ENCODE data around the gene P3H4.

P3H4 gene

DNA sequence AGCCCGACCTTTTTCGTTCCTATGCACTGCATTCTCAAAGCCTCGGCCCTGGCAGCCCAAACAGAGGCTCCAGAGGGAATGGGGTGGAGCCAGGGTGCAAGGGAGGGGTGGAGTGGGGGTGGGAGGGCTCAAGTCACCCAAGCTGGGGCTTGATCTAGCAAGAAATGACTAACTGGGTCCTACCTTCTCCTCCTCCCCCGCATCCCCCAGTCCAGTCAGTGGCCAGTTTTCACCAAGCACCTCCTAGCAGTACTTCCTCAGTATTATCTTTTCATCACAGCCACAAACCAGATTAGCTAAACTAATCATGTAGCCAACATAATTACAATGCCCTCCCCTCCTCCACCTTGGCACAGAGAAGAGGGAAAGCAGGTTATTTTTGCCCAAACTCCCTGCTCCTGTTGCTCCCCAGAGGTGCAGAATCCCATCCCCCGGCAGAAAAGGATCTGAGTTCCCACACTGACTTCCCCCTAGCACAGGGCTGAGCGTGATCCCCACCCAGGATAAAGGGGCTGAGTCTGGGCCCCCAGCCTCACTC, 27.5 kb downstream of the P3H4 start:
- no peaks in the 10 kb centered on the region for H3K27me3 ChIP-seq (ENCODE audit: insufficient read depth, poor library complexity, severe bottlenecking)
- H3K9me3 ChIP-seq (ENCODE audit: severe bottlenecking), result no peaks in the 10 kb centered on the region
- H3K27ac ChIP-seq (ENCODE audit: poor library complexity, severe bottlenecking), result peak overlapping the region; percentile 94
- H3K4me1 ChIP-seq (ENCODE audit: insufficient read depth, poor library complexity, severe bottlenecking), result peaks cover 19% of the 10 kb centered on the region
- peak; percentile 42 for ATAC-seq (ENCODE audit: low read depth)
- DNase-seq (ENCODE audit: low spot score), result peak; percentile 85
- TF ChIP-seq, protein P1, sequence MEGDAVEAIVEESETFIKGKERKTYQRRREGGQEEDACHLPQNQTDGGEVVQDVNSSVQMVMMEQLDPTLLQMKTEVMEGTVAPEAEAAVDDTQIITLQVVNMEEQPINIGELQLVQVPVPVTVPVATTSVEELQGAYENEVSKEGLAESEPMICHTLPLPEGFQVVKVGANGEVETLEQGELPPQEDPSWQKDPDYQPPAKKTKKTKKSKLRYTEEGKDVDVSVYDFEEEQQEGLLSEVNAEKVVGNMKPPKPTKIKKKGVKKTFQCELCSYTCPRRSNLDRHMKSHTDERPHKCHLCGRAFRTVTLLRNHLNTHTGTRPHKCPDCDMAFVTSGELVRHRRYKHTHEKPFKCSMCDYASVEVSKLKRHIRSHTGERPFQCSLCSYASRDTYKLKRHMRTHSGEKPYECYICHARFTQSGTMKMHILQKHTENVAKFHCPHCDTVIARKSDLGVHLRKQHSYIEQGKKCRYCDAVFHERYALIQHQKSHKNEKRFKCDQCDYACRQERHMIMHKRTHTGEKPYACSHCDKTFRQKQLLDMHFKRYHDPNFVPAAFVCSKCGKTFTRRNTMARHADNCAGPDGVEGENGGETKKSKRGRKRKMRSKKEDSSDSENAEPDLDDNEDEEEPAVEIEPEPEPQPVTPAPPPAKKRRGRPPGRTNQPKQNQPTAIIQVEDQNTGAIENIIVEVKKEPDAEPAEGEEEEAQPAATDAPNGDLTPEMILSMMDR (IDR thresholded peaks at IDR 0.05; ENCODE audit: poor library complexity, severe bottlenecking), result no peak
- H3K4me3 ChIP-seq (ENCODE audit: severe bottlenecking), result peak overlapping the region; percentile 85
- peaks cover 34% of the 10 kb centered on the region for H3K36me3 ChIP-seq (ENCODE audit: low read depth)

DNA sequence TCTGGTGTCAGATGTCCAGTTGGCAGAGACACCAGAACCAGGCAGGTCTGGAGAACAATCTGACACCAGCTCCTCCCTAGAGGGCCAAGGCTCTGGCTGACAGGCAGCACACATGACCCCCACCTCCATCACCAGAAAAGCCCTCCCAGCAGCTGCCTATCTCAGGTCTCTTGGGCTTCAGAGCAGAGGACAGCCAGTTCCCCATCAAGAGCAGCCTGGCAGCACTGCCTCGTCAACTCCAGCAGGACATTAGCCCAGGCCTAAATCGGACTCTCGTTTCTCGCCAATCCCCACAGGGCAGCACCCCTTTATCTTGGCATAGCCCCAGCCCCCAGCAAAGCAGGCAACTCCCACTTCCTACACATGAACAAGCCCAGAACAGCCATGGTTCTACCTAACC, 29.6 kb downstream of the P3H4 start:
- H3K9me3 ChIP-seq (ENCODE audit: severe bottlenecking), result no peaks in the 10 kb centered on the region
- H3K4me3 ChIP-seq (ENCODE audit: severe bottlenecking), result no peak overlapping the region
- no peak for ATAC-seq (ENCODE audit: low read depth)
- peaks cover 36% of the 10 kb centered on the region for H3K36me3 ChIP-seq (ENCODE audit: low read depth)
- H3K27ac ChIP-seq (ENCODE audit: poor library complexity, severe bottlenecking), result peak overlapping the region; percentile 94
- TF ChIP-seq, protein P1 (IDR thresholded peaks at IDR 0.05; ENCODE audit: poor library complexity, severe bottlenecking), result no peak
- no peaks in the 10 kb centered on the region for H3K27me3 ChIP-seq (ENCODE audit: insufficient read depth, poor library complexity, severe bottlenecking)
- no peak for DNase-seq (ENCODE audit: low spot score)
- H3K4me1 ChIP-seq (ENCODE audit: insufficient read depth, poor library complexity, severe bottlenecking), result peaks cover 34% of the 10 kb centered on the region

DNA sequence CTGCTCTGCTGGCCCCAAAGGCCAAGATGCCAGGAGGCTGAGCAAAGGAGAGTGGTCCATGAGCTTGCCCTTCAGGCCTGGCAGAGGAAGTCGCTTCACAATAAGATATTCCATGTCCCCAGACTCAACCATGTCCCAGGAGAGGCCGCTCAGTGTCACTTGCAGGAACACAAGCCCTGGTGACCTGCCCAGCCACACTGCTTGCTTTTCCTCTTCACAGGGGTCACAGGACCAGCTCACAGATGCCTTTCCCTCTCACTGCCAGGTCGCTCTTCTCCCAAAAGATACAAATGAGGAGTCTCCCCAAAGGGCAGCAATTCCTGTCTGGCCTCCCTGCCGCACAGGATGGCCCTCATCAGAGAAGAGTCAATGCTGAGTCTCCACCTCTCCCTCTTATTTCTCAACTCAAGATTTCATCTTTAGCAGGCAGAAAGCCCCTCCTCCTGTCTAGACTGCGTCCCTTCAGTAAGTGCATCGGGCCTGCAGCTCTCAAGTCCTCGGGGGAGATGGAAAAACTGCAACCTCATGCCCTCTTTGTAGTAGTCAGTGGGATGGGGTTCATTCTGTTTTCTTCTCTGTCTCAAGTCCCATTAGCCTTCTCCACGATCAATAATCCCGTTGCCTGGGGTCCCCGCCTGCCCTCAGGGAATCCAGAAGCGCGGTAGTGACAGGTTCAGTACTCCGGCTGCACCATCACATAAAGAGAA, 30.2 kb downstream of the P3H4 start:
- H3K4me1 ChIP-seq (ENCODE audit: insufficient read depth, poor library complexity, severe bottlenecking), result peaks cover 37% of the 10 kb centered on the region
- no peaks in the 10 kb centered on the region for H3K27me3 ChIP-seq (ENCODE audit: insufficient read depth, poor library complexity, severe bottlenecking)
- H3K9me3 ChIP-seq (ENCODE audit: severe bottlenecking), result no peaks in the 10 kb centered on the region
- ATAC-seq (ENCODE audit: low read depth), result no peak
- TF ChIP-seq, protein P1 (IDR thresholded peaks at IDR 0.05; ENCODE audit: poor library complexity, severe bottlenecking), result no peak
- H3K4me3 ChIP-seq (ENCODE audit: severe bottlenecking), result no peak overlapping the region
- DNase-seq (ENCODE audit: low spot score), result no peak
- H3K36me3 ChIP-seq (ENCODE audit: low read depth), result peaks cover 42% of the 10 kb centered on the region
- peak overlapping the region; percentile 94 for H3K27ac ChIP-seq (ENCODE audit: poor library complexity, severe bottlenecking)

DNA sequence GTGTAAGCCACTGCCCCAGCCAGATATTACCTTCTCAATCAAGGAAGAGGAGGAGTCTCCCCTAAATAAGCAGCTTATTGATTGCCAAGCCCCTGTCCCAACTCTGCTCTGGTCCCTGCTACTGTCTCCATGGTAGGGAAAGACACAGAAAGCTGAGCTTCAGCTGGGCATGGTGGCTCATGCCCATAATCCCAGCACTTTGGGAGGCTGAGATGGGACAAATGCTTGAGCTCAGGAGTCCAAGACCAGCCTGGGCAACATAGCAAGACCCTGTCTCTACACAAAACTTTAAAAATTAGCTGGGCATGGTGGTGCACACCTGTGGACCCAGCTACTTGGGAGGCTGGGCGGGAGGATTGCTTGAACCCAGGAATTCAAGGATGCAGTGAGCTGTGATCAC, 31.8 kb downstream of the P3H4 start:
- no peak for DNase-seq (ENCODE audit: low spot score)
- no peak overlapping the region for H3K4me3 ChIP-seq (ENCODE audit: severe bottlenecking)
- H3K27ac ChIP-seq (ENCODE audit: poor library complexity, severe bottlenecking), result peak overlapping the region; percentile 94
- H3K27me3 ChIP-seq (ENCODE audit: insufficient read depth, poor library complexity, severe bottlenecking), result no peaks in the 10 kb centered on the region
- no peaks in the 10 kb centered on the region for H3K9me3 ChIP-seq (ENCODE audit: severe bottlenecking)
- peaks cover 52% of the 10 kb centered on the region for H3K4me1 ChIP-seq (ENCODE audit: insufficient read depth, poor library complexity, severe bottlenecking)
- TF ChIP-seq, protein P1 (IDR thresholded peaks at IDR 0.05; ENCODE audit: poor library complexity, severe bottlenecking), result no peak
- ATAC-seq (ENCODE audit: low read depth), result no peak
- peaks cover 49% of the 10 kb centered on the region for H3K36me3 ChIP-seq (ENCODE audit: low read depth)

All from RWPE2 (cell line).